Measurements from ENCODE around the gene NUDT5.
"Not testable (repeated sequence)": the region's sequence is repeated elsewhere in the genome, so short reads cannot be mapped to it uniquely, and the experiment has no call there.

NUDT5 gene

GRCh38 chr10:12195603-12196506 is at the start of gene NUDT5, which contains the start of gene CDC123:
NUDT5 (minus strand) TSS chr10:12195891; CDS start chr10:12186291, 9,600 bp downstream.
CDC123 (plus strand) TSS chr10:12196188; CDS start chr10:12196246, 58 bp downstream.
- DNase-seq (ENCODE audit: low spot score) = peak; percentile 92

DNA sequence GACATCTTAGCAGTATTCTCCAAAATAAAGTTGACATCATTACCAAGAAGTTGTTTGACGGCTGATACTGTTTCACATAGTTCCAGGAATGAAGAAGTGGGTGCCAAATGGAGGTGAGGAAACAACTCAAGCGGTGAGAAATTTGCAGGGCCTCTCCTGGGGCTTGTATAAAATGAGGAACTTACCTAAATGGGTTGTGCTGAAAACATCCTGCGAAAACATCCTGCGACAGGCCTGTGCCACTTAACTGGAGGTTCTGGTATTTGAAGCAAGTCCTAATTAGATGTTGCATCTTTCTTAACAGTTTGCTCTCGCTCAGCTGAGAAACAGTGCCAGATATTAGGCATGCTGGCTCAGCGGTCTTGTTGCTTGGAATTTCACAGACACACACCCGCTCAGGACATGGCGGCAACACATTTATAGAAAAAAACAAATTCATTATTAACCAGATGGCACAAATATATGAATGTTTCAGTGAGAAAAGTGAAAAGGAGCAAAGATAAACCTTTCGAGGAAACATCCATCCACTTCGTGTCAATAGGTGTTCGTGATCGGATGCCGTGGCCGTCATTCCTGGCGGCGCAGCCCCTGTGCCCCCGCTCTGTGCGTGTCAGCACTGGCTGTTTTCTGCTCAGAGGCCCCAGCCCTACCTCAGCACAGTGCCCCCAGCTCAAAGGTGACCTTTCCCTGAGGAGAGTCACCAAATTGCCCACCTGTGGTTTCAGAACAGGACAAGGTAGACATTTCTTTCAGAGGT is 48.4 kb upstream of the NUDT5 start:
- no peak for DNase-seq (ENCODE audit: low spot score)

- no peak for DNase-seq (ENCODE audit: low spot score)
Measured at GRCh38 chr10:12241810-12242529, 46.3 kb upstream of the NUDT5 start.

- no peak for DNase-seq (ENCODE audit: low spot score)
Measured at GRCh38 chr10:12238821-12239220, 43.1 kb upstream of the NUDT5 start.

DNA sequence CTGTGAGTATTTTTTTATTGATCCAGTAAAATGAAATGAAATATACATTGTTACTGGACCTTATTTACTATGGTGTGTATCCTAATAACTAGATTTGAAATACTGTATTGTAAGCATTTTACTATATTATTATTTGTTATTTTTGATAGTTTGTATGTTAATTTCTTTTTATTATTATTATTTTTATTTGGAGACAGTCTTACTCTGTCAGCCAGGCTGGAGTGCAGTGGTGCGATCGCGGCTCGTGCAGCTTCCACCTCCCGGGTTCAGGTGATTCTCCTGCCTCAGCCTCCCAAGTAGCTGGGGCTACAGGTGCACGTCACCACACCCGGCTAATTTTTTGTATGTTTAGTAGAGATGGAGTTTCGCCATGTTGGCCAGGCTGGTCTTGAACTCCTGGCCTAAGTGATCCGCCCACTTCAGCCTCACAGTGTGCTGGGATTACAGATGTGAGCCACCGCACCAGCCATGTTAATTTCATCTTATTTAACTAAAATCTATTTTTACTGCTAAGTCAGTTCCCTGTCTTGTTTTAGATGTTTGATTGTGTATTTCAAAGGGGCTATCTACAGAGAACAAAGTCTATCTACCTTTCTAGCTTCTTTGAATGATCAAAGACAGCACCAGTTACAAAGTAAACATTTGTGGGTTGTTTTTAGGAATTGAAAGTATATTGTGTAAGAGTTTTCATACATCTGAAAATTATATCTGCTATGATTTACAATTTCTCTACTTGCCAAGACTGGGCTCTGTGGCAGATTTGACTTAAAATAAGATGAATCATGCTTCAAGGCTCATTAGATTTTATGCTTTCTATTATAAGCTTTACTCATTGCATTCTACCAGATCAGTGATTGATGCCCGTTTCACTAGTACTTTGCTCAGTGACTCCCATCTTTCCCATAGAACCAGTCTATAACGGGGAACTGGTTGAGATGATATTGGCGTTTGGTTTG is 41.9 kb upstream of the NUDT5 start:
- DNase-seq (ENCODE audit: low spot score) = no peak

DNA sequence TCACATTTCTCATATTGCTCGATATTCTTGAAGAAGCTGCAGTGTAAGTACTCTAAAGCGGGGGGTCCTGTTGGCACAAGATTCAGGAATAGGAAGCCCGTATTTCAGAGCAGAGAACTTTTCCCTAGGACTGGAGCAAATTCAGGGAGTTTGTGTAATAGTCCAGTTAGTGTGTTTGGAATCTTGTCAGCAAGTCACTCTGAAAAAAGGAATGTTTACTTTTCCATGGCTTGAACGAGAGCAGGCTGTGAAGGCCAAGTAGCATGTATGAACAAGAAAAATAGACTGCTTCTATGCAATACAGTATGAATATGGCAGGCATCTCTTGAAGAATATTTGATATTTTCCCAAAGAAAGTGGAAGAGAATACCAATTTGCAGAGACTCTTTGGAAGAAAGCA is 40.1 kb upstream of the NUDT5 start:
- no peak for DNase-seq (ENCODE audit: low spot score)

DNA sequence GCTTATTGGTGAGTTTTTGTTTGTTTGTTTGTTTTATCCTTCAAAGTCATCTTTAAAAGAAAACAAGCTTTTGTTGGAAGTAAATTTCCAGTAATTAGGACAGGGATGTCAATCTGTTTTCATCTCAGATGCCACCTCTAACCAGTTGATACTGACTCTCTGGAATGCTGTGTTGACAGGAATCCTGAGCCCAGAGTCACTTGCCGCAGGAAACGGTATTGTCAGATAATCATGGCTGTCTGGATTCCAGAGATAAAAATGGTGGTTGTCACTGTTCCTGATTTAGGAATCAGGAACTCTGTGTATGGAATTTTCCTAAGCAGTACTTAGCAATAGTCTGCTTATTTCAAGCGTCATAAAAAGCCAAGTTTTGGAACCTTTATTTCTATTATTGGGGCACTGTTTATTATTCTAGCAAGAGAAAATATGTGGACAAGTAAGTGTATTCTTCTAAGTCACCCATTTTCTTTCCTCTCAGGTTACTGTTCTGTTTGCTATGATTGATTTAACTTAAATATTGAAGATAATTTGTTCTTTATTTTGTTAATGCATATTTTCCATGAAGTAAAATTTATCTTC is 39.5 kb upstream of the NUDT5 start:
- DNase-seq (ENCODE audit: low spot score) = no peak

DNA sequence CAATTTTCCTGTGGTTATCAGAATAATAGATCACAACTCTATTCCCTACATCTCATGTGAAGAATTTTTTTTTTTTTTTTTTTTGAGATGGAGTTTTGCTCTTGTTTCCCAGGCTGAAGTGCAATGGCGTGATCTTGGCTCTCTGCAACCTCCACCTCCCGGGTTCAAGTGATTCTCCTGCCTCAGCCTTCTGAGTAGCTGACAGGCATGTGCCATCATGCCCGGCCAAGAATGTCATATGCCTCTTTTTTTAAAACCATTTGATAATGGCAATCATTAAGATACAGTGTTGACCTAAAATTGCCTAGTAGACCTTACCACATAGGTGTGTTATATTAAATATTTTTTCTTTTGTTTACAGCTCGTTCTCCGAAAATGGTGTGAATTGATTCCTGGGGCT is 39.0 kb upstream of the NUDT5 start:
- DNase-seq (ENCODE audit: low spot score) = not testable (repeated sequence)

- DNase-seq (ENCODE audit: low spot score) = no peak
Measured at GRCh38 chr10:12228851-12229250, 33.2 kb upstream of the NUDT5 start.

DNA sequence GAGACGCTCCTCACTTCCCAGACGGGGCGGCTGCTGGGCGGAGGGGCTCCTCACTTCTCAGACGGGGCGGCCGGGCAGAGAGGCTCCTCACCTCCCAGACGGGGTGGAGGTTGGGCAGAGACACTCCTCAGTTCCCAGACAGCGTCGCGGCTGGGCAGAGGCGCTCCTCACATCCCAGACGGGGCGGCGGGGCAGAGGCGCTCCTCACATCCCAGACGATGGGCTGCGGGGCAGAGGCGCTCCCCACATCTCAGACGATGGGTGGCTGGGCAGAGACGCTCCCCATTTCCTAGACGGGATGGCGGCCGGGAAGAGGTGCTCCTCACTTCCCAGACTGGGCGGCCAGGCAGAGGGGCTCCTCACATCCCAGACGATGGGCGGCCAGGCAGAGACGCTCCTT is 30.7 kb upstream of the NUDT5 start:
- DNase-seq (ENCODE audit: low spot score) = not testable (repeated sequence)

DNA sequence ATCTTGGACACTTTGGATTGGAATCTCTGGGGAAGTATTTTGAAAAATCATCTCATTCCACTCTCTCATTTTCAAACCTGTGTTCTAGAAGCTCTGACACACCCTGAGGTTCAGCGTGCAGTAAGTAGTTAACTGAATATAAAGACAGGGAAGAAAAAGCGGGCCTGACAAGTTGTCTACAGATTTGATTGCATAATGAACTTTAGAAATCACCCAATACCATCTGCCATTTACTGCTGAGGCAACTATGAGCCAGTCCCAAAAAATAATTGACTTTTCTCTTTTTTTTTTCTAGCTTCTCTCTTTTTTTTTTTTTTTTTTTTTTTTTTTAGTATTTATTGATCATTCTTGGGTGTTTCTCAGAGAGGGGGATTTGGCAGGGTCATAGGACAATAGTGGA is 29.8 kb upstream of the NUDT5 start:
- DNase-seq (ENCODE audit: low spot score) = no peak

GRCh38 chr10:12221323-12222298 is 25.9 kb upstream of the NUDT5 start:
- no peak for DNase-seq (ENCODE audit: low spot score)

DNA sequence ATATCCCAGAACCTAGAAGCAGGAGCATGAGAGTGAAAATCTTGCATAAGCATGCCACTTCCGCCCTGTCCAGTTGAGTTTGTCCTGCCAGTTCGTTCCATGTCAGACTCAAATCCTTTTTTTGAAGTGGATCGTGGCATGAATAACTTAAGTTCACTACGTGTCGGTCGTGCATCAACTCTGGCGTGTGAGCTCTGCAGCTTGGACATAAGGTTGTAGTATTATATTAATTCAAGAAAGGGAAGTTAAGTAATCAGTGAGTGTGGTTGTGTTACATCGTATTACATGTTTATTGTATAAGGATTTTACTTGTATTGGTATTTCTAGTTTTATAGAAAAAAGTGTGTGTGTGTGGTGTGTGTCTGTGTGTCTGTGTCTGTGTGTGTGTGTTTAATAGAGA is 23.3 kb upstream of the NUDT5 start:
- no peak for DNase-seq (ENCODE audit: low spot score)

DNA sequence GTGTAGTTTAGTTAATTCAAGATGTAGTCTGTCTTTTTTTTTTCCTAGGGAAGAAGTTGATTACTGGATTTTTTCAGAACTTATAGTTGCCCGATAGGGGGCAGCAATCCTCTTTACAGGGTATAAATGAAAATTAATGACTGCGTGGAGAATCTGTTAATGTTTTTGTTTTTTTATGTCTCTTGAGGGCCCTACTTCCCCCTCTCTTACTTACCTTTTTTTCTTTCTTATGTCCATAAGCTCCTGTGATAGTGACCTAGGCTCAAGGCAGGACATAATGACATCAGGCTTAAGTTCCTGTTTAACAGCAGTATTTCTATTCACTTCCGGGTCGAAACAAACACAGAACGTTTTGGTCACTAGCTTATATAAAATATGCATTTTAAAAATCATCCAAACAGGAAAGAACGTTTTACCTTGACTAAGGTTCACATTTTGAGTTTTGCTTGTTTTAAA is 19.1 kb upstream of the NUDT5 start:
- DNase-seq (ENCODE audit: low spot score) = peak; percentile 51

- DNase-seq (ENCODE audit: low spot score) = no peak
Measured at GRCh38 chr10:12214093-12214492, 18.4 kb upstream of the NUDT5 start.

DNA sequence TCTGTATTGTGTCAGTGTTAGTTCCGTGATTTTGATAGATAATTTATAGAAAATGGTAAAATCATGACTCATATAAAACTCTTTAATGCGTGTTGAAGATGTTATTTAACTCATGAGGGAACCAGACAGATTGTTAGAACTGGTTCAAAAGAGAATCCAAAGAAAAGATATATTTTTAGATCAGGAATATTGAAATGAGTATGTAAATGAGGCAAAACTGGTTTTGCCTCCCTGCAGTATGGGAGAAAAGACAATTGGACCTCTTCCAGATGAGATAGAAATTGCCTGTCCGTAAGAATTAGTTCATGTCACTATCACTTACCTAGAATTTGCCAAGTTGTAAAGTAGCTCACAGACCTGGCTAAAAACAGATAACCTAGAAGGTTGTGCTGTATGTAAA is 17.9 kb upstream of the NUDT5 start:
- no peak for DNase-seq (ENCODE audit: low spot score)

DNA sequence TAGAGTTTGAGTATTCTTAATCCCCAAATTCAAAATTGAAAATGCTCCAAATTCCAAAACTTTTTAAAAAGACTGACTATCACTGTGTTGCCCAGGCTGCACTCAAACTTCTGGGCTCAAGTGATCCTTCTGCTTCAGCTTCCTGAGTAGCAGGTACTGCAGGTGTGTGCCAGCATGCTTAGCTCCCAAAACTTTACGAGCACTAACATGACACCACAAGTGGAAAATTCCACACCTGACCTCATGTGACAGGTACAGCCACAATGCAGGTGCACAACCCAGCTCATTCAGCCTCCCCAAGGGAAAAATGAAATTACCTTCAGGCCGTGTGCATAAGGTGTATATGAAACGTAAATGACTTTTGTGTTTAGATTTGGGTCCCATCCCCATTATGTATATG is 16.8 kb upstream of the NUDT5 start:
- no peak for DNase-seq (ENCODE audit: low spot score)

GRCh38 chr10:12208460-12208859 is 12.8 kb upstream of the NUDT5 start:
- no peak for DNase-seq (ENCODE audit: low spot score)

GRCh38 chr10:12207114-12207513 is 11.4 kb upstream of the NUDT5 start:
- DNase-seq (ENCODE audit: low spot score) = no peak

GRCh38 chr10:12205082-12205481 is 9.4 kb upstream of the NUDT5 start:
- DNase-seq (ENCODE audit: low spot score) = no peak

Data from globus pallidus (tissue), 1 donor.